ENCODE data around the gene FGFRL1.

DNA sequence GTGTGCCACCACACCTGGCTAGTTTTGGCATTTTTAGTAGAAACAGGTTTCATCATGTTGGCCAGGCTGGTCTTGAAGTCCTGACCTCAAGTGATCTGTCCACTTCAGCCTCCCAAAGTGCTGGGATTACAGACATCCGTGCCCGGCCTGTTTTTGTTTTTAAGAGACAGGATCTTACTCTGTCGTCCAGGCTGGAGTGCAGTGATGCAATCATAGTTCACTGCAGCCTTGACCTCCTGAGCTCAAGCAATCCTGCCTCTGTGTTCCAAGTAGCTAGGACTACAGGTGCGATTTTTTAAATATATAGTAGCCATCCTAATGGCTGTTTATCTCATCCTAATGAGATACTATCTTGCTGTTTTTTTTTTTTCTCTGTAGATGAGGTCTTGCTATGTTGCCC lies 54.3 kb downstream of the FGFRL1 start:
- no peak for TF ChIP-seq POLR2AphosphoS5 (IDR thresholded peaks at IDR 0.05; ENCODE audit: low read depth, low read length)
- TF ChIP-seq SIN3A (IDR thresholded peaks at IDR 0.05; ENCODE audit: borderline replicate concordance, insufficient read depth, low read length) = no peak
- no peak for TF ChIP-seq TAF1 (IDR thresholded peaks at IDR 0.05; ENCODE audit: borderline replicate concordance, insufficient read depth, low read length)
- TF ChIP-seq, protein P1, sequence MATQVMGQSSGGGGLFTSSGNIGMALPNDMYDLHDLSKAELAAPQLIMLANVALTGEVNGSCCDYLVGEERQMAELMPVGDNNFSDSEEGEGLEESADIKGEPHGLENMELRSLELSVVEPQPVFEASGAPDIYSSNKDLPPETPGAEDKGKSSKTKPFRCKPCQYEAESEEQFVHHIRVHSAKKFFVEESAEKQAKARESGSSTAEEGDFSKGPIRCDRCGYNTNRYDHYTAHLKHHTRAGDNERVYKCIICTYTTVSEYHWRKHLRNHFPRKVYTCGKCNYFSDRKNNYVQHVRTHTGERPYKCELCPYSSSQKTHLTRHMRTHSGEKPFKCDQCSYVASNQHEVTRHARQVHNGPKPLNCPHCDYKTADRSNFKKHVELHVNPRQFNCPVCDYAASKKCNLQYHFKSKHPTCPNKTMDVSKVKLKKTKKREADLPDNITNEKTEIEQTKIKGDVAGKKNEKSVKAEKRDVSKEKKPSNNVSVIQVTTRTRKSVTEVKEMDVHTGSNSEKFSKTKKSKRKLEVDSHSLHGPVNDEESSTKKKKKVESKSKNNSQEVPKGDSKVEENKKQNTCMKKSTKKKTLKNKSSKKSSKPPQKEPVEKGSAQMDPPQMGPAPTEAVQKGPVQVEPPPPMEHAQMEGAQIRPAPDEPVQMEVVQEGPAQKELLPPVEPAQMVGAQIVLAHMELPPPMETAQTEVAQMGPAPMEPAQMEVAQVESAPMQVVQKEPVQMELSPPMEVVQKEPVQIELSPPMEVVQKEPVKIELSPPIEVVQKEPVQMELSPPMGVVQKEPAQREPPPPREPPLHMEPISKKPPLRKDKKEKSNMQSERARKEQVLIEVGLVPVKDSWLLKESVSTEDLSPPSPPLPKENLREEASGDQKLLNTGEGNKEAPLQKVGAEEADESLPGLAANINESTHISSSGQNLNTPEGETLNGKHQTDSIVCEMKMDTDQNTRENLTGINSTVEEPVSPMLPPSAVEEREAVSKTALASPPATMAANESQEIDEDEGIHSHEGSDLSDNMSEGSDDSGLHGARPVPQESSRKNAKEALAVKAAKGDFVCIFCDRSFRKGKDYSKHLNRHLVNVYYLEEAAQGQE (IDR thresholded peaks at IDR 0.05; ENCODE audit: insufficient read depth in 1 of 2, low read depth in 2 of 2, low read length in 2 of 2) = no peak
- TF ChIP-seq FOXP2 (optimal IDR thresholded peaks at IDR 0.05; ENCODE audit: borderline replicate concordance, extremely low read depth, extremely low read length, insufficient read depth) = no peak
